Measurements from ENCODE around the gene FNBP1. TPM values are rescaled to one million over a fixed set of nuclear protein-coding genes. Genes with fewer than 3 reads are reported as not detected.

FNBP1 gene
- total and polyA plus RNA-seq, 4 donors, result 16.0 to 94.3 (median 29.5) TPM

DNA sequence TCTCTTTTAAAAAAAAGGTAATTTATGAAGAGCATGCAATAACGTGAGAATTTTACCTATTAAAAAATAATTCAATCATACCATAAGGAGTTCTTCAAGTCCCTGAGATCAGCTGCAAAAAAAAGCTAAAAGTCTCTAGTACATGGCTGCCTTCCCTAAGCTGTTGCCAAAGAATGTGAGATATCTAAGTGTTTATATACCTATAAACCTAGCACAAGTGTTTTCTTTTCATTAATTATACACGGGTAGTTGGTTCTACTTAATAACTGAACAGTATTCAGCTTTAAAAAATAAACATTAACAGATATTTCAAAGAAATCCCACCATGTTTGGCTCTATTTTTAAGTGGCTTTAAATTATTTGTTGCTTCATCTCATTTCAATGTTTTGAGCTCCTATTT, 25.9 kb downstream of the FNBP1 start:
- no peak overlapping the region for H3K9ac ChIP-seq (ENCODE audit: insufficient read depth in 1 of 2, low read length in 2 of 2)
- no peak overlapping the region for H3K27ac ChIP-seq (ENCODE audit: low read depth in 1 of 2, low read length in 1 of 2)
- 45 to 82% methylated on average over 2 of the region's 2 CpGs for WGBS, 2 donors

DNA sequence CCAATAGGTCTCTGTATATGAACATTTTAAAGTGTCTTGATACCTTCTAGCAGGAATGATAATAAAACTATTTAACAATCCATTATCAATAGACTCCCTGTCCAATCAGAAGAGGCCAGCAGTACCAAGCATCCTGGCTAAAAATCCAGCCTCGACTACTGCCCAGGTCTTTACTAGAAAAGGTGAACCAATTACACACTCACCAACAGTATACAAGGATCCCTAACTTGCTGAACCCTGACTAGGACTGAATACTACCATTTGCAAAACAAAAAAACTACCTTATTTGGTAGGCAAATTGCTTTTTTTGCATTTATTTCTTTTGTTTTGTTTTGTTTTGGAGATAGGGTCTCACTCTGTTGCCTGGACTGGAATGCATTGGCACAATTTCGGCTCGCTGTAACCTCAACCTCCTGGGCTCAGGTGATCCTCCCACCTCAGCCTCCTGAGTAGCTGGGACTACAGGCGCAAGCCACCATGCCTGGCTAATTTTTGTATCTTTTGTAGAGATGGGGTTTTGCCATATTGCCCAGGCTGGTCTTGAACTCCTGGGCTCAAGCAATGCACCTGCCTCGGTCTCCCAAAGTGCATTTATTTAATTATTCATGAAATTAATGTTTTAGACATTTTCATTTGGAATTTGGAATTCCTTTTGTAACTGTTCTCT, 27.5 kb downstream of the FNBP1 start:
- WGBS, 2 donors, result 97% methylated on average over 5 of the region's 5 CpGs
- no peak for ATAC-seq (ENCODE audit: insufficient read depth, low FRiP score)

More for the DNA sequence above, 25.9 kb downstream of the FNBP1 start:
- no peaks in the 10 kb centered on the region for H3K36me3 ChIP-seq (ENCODE audit: control insufficient read depth in 4 of 4, insufficient read depth in 4 of 4, low read length in 4 of 4)
- H3K9me3 ChIP-seq (ENCODE audit: control insufficient read depth in 4 of 4, insufficient read depth in 3 of 4, low read length in 3 of 4), result peaks cover 0 to 4% (median 0%) of the 10 kb centered on the region in 4 donors
- H3K4me3 ChIP-seq, result no peak overlapping the region
- TF ChIP-seq, protein P1, sequence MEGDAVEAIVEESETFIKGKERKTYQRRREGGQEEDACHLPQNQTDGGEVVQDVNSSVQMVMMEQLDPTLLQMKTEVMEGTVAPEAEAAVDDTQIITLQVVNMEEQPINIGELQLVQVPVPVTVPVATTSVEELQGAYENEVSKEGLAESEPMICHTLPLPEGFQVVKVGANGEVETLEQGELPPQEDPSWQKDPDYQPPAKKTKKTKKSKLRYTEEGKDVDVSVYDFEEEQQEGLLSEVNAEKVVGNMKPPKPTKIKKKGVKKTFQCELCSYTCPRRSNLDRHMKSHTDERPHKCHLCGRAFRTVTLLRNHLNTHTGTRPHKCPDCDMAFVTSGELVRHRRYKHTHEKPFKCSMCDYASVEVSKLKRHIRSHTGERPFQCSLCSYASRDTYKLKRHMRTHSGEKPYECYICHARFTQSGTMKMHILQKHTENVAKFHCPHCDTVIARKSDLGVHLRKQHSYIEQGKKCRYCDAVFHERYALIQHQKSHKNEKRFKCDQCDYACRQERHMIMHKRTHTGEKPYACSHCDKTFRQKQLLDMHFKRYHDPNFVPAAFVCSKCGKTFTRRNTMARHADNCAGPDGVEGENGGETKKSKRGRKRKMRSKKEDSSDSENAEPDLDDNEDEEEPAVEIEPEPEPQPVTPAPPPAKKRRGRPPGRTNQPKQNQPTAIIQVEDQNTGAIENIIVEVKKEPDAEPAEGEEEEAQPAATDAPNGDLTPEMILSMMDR (IDR thresholded peaks at IDR 0.05; ENCODE audit: control extremely low read depth, extremely low read depth), result no peak
- H3K27me3 ChIP-seq (ENCODE audit: control insufficient read depth in 3 of 3, insufficient read depth in 3 of 3, low read length in 2 of 3), result no peaks in the 10 kb centered on the region
- DNase-seq (no peak), ATAC-seq (ENCODE audit: insufficient read depth, low FRiP score) (no peak)
- peaks cover 0 to 2% (median 0%) of the 10 kb centered on the region in 5 donors for H3K4me1 ChIP-seq (ENCODE audit: control insufficient read depth in 5 of 5, insufficient read depth in 5 of 5, low read length in 5 of 5)

DNA sequence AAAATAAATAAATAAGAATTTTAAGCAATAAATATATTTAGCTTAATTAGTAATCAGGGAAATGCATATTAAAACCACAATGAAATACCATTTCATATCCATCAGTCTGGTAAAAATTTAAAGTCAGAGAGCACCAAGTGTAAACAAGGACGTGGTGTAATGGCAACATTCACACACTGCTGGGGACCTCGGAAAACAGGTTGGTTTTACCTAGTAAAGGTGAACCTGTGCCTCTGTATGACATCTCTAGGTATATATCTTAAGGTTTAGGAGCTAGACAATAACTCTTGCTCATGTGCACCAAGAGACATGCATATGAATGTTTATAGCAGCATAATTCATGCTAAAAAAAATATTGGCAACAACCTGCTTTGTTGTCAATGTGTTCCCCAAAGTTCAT, 29.7 kb downstream of the FNBP1 start:
- H3K9ac ChIP-seq (ENCODE audit: insufficient read depth in 1 of 2, low read length in 2 of 2), result no peak overlapping the region
- H3K9me3 ChIP-seq (ENCODE audit: control insufficient read depth in 4 of 4, insufficient read depth in 3 of 4, low read length in 3 of 4), result peaks cover 0 to 4% (median under 1%) of the 10 kb centered on the region in 4 donors
- H3K4me1 ChIP-seq (ENCODE audit: control insufficient read depth in 5 of 5, insufficient read depth in 5 of 5, low read length in 5 of 5), result peaks cover 0 to 3% (median 0%) of the 10 kb centered on the region in 5 donors
- H3K27me3 ChIP-seq (ENCODE audit: control insufficient read depth in 3 of 3, insufficient read depth in 3 of 3, low read length in 2 of 3), result no peaks in the 10 kb centered on the region
- no peak overlapping the region for H3K4me3 ChIP-seq
- TF ChIP-seq, protein P1 (IDR thresholded peaks at IDR 0.05; ENCODE audit: control extremely low read depth, extremely low read depth), result no peak
- DNase-seq, result no peak
- peaks cover 0 to 2% (median under 1%) of the 10 kb centered on the region in 4 donors for H3K36me3 ChIP-seq (ENCODE audit: control insufficient read depth in 4 of 4, insufficient read depth in 4 of 4, low read length in 4 of 4)
- WGBS, 2 donors, result 71 to 88% methylated on average over 2 of the region's 2 CpGs
- no peak overlapping the region for H3K27ac ChIP-seq (ENCODE audit: low read depth in 1 of 2, low read length in 1 of 2)
- no peak for ATAC-seq (ENCODE audit: insufficient read depth, low FRiP score)

More for the DNA sequence above, 27.5 kb downstream of the FNBP1 start:
- TF ChIP-seq, protein P1 (IDR thresholded peaks at IDR 0.05; ENCODE audit: control extremely low read depth, extremely low read depth), result no peak
- no peak for DNase-seq
- peaks cover 0 to 4% (median under 1%) of the 10 kb centered on the region in 4 donors for H3K9me3 ChIP-seq (ENCODE audit: control insufficient read depth in 4 of 4, insufficient read depth in 3 of 4, low read length in 3 of 4)
- no peaks in the 10 kb centered on the region for H3K27me3 ChIP-seq (ENCODE audit: control insufficient read depth in 3 of 3, insufficient read depth in 3 of 3, low read length in 2 of 3)
- no peak overlapping the region for H3K4me3 ChIP-seq
- H3K9ac ChIP-seq (ENCODE audit: insufficient read depth in 1 of 2, low read length in 2 of 2), result no peak overlapping the region
- H3K4me1 ChIP-seq (ENCODE audit: control insufficient read depth in 5 of 5, insufficient read depth in 5 of 5, low read length in 5 of 5), result peaks cover 0 to 3% (median 0%) of the 10 kb centered on the region in 5 donors
- H3K27ac ChIP-seq (ENCODE audit: low read depth in 1 of 2, low read length in 1 of 2), result no peak overlapping the region
- H3K36me3 ChIP-seq (ENCODE audit: control insufficient read depth in 4 of 4, insufficient read depth in 4 of 4, low read length in 4 of 4), result peaks cover 0 to 2% (median under 1%) of the 10 kb centered on the region in 4 donors
